ENCODE data around the gene RUNDC3A. TPM values are rescaled to one million over a fixed set of nuclear protein-coding genes. Genes with fewer than 3 reads are reported as not detected.
"Not testable (repeated sequence)": the region's sequence is repeated elsewhere in the genome, so short reads cannot be mapped to it uniquely, and the experiment has no call there.

RUNDC3A gene
- total RNA-seq, 1 donor from 2014 or later, result 0.40 TPM

- DNase-seq (ENCODE audit: low read depth), result no peak
Observed at GRCh38 chr17:44358066-44358465, 49.7 kb downstream of the RUNDC3A start.

DNA sequence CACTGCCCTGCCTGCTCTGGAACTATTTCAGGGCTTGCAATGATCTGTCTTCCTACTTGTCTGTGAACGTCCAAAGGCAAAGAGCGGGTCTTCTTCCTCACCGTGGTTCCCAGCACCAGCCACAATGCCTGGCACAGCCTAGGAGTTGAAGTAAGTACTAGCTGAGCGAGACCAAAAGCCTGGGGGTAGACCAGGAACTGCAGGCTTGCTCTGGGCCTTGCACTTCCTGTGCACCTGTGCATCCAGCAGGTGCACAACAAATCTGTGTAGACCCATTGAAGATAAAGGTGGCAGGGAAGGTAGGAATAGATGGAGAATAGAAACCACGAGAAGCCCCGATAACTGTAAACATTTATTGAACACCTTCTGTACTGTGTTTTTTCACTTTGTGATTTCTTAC, 50.6 kb downstream of the RUNDC3A start:
- no peak for DNase-seq (ENCODE audit: low read depth)

- peak; percentile 66 for DNase-seq (ENCODE audit: low read depth)
Observed at GRCh38 chr17:44359458-44360143, 51.2 kb downstream of the RUNDC3A start.

- no peak for DNase-seq (ENCODE audit: low read depth)
Observed at GRCh38 chr17:44360144-44360533, 51.7 kb downstream of the RUNDC3A start.

GRCh38 chr17:44360826-44361225, 52.4 kb downstream of the RUNDC3A start:
- DNase-seq (ENCODE audit: low read depth), result peak; percentile 59

DNA sequence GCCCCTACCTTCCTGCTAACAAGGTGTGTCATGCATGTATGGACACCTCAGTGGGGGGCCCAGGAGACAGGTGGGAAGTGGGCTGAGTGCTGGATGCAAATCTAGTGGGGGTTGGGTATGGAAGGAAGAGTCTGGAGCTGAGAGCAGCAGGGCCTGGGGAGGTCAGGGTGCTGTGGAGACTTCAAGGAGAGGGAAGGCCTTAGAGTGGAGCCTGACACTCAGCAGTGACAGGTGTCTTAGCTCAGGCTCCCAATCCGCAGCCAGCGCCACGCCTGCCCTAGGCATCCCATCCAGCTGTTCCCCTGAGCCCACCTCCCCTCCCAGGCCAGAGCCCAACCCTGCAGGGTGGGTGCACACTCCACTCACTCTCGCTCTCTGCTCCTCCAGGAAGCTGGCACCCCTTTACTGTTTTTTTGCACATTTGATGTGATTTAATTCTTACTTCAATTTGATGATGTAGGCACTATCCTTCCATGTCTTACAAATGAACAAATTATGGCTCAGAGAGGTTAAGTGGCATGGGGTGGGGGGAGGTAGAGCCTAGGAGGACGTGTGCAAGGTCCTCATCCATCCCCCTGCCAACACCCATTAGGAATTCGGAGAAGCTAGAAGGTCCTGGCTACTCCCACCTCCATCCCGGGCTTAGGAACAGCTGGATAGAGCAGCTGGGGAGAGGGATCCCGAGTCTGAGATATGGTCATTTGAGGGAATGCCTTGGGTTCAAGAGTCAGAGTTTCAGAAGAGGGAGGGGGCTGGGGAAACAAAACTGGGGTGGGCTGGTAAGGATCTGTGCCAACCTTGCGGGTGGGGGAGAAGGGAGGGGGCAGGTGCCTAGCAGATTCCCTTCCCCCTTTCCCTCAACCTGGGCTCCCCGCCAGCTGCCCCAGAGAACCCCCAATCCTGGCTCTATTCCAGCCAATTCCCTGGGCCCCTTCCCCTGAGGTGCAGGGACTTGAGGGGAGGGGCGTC, 53.2 kb downstream of the RUNDC3A start:
- peak; percentile 85 for DNase-seq (ENCODE audit: low read depth)

DNA sequence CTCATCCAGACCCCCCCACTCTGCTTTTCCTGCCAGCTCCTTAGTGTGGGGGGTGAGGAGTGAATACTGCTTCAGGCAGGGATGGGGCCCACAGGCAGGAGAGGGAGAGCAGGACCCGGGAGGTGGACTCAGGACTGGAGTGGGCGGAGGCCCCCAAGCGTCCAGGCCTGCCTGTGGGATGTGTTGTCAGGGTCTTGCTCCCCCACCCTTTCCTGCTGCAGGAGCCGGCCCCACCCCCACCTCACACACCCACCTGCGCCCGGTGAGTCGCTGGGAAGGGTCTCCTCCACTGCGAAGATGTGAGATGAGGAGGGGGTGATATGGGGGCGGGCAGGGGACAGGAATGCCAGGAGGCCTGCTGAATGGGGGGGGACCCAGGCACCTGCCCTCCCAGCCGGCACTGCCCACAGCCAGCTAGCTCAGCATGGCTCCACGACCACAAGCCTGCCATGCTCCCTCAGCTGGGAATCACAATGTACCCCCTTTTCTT, 54.1 kb downstream of the RUNDC3A start:
- peak; percentile 50 for DNase-seq (ENCODE audit: low read depth)

- peak; percentile 55 for DNase-seq (ENCODE audit: low read depth)
Observed at GRCh38 chr17:44362949-44363612, 54.7 kb downstream of the RUNDC3A start.

GRCh38 chr17:44363613-44364159, 55.3 kb downstream of the RUNDC3A start, which contains the start of gene FAM171A2:
Gene FAM171A2, minus strand, starts transcription at chr17:44363853. Its CDS starts 139 bp downstream, at chr17:44363714.
- peak; percentile 62 for DNase-seq (ENCODE audit: low read depth)

DNA sequence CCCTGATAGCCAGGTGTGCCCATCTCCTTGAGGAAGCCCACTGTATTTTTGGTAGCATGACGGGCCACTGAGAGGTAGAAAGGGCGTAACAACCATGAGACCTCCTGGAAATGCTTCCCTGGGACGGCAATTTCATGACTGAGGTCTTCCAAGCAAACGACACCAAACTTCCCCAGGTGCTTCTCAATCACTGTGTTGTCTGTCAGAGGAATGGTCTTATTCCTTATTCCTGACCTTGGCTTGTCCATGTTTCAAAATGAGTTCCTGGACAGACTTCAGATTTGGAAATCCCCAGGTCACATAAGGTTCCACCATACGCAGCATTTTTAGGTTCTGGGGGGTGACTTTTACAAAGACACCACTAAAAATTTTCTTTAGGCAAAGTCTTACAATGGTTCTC, 56.6 kb downstream of the RUNDC3A start:
- DNase-seq (ENCODE audit: low read depth), result not testable (repeated sequence)

- no peak for DNase-seq (ENCODE audit: low read depth)
Observed at GRCh38 chr17:44367231-44367979, 59.0 kb downstream of the RUNDC3A start.

Other genes with a start within 250 kb of the RUNDC3A start
- gene LSM12, start 241.9 kb upstream of the RUNDC3A start, total RNA-seq, result 34.1 and 40.2 TPM in 2 replicates
- 39.5 and 44.6 TPM in 2 replicates for gene G6PC3, start 237.9 kb upstream of the RUNDC3A start, total RNA-seq
- 646 and 649 TPM in 2 replicates for gene HDAC5, start 185.0 kb upstream of the RUNDC3A start, total RNA-seq
- gene HROB, start 166.7 kb upstream of the RUNDC3A start, total RNA-seq, result 0.45 and 1.4 TPM in 2 replicates
- 4.0 and 7.8 TPM in 2 replicates for gene ASB16, start 137.9 kb upstream of the RUNDC3A start, total RNA-seq
- 28.1 and 28.6 TPM in 2 replicates for gene TMUB2, start 121.6 kb upstream of the RUNDC3A start, total RNA-seq
- 55.4 and 60.5 TPM in 2 replicates for gene ATXN7L3, start 108.7 kb upstream of the RUNDC3A start, total RNA-seq
- gene UBTF, start 88.9 kb upstream of the RUNDC3A start, total RNA-seq, result 45.7 and 65.8 TPM in 2 replicates
- gene SLC4A1, start 40.5 kb upstream of the RUNDC3A start, total RNA-seq, result not detected in 2 replicates
- gene SLC25A39, start 16.2 kb downstream of the RUNDC3A start, total RNA-seq, result 80.8 and 84.0 TPM in 2 replicates
- gene GRN, start 36.7 kb downstream of the RUNDC3A start, total RNA-seq, result 337 and 394 TPM in 2 replicates
- gene FAM171A2, start 55.3 kb downstream of the RUNDC3A start, total RNA-seq, result 89.5 and 141 TPM in 2 replicates
- gene ITGA2B, start 81.0 kb downstream of the RUNDC3A start, total RNA-seq, result 0.10 TPM in 1 of 2 replicates, not detected in the other
- 18.6 and 21.4 TPM in 2 replicates for gene GPATCH8, start 194.8 kb downstream of the RUNDC3A start, total RNA-seq
- 15.5 and 18.5 TPM in 2 replicates for gene FZD2, start 248.9 kb downstream of the RUNDC3A start, total RNA-seq

Data from myocyte (in vitro differentiated cells).